AG04449 (cell line): Measurements from ENCODE around the gene ERRFI1.
A peak's percentile ranks its signal among the peaks of the same experiment; 100 is the strongest.
"Not testable (repeated sequence)": the region's sequence is repeated elsewhere in the genome, so short reads cannot be mapped to it uniquely, and the experiment has no call there.

Experiments used
- CTCF ChIA-PET: fragments of 350-600 bp; formaldehyde crosslinking; extraction: SDS; loops from one replicate; lab custom pipeline; 2021; ENCODE audit warnings: antibody characterized with exemption; lab: Yijun Ruan, JAX
- POLR2A ChIA-PET: fragments of 400-600, 350-600 bp; formaldehyde crosslinking; extraction: SDS; loops from one replicate; lab custom pipeline; 2020; ENCODE audit warnings: antibody characterized with exemption, inconsistent platforms; lab: Yijun Ruan, JAX
- DNase-seq: peaks from one replicate; pipeline ENCODE4 v3.0.0-alpha.2; 2010; ENCODE audit warnings: low read depth, low spot score
- H3K4me3 ChIP-seq: 2 replicates; pipeline ENCODE4 v1.5.1; 2011; ENCODE audit warnings: low read depth, mild to moderate bottlenecking, control low read depth, low read length
- TF ChIP-seq, protein P1 (sequence below): IDR thresholded peaks from one replicate; pipeline ENCODE4 v1.5.1; 2011; ENCODE audit warnings: mild to moderate bottlenecking, moderate library complexity, low read length, control low read depth, inconsistent platforms; ENCODE audit not compliant: insufficient read depth; ENCODE audit errors: missing control alignments

Gene ERRFI1

DNA sequence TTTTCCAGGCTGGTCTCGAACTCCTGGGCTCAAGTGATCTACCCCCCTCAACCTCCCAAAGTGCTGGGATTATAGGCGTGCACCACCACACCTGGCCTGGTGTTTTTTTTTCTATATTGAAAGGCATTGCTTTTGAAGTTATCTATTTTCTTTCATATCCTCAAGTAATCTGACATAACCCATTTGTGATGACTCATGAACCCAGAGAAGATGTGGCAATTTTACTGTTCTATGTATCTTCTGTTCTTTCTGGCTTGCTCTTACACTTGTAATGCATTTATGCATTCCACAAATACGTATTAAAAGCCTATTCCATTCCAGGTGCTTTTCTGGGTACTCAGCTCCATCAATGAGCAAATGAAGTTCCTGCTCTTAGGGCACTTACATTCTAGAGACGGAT, 29.9 kb upstream of the ERRFI1 start:
- TF ChIP-seq, protein P1, sequence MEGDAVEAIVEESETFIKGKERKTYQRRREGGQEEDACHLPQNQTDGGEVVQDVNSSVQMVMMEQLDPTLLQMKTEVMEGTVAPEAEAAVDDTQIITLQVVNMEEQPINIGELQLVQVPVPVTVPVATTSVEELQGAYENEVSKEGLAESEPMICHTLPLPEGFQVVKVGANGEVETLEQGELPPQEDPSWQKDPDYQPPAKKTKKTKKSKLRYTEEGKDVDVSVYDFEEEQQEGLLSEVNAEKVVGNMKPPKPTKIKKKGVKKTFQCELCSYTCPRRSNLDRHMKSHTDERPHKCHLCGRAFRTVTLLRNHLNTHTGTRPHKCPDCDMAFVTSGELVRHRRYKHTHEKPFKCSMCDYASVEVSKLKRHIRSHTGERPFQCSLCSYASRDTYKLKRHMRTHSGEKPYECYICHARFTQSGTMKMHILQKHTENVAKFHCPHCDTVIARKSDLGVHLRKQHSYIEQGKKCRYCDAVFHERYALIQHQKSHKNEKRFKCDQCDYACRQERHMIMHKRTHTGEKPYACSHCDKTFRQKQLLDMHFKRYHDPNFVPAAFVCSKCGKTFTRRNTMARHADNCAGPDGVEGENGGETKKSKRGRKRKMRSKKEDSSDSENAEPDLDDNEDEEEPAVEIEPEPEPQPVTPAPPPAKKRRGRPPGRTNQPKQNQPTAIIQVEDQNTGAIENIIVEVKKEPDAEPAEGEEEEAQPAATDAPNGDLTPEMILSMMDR, result no peak
- DNase-seq, result no peak
- H3K4me3 ChIP-seq, result no peak overlapping the region
- CTCF ChIA-PET, result interaction anchor here (0.9 to 1.7 kb wide), 4 partner anchors 21 to 258 kb away, joined by 3 read pairs; no protein-coding TSS in a partner anchor
- POLR2A ChIA-PET, result no interaction called here

DNA sequence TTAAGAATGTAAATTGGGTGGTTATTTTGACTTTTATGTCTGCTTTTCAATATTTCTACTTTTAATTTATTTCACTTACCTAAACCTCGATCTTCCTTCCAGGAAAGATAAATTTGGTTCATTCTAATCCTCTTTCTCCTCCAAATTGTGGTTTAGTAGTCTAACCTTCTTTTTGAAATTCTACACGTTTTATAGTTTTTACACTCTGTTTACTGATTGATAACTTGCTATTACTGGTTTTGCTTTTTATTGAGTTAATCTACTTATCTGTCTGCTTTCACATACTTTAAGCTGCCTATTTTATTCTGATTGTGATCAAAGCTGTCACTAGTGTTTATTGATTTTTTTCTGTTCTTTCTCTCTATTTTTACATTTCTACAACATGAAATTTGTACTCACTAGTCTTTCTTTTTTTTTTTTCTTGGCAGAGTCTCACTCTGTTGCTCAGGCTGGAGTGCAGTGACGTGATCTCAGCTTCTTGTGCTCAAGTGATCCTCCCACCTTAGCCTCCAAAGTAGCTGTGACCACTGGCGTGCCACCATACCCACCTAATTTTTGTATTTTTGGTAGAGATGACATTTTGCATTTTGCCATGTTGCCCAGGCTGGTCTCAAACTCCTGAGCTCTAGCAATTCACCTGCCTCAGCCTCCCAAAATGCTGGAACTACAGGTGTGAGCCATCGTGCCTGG, 27.9 kb upstream of the ERRFI1 start:
- TF ChIP-seq, protein P1, result no peak
- ChIA-PET CTCF (interaction anchor here (0.6 to 1.7 kb wide), 5 partner anchors 24 to 262 kb away, joined by 3 to 4 read pairs (median 3); no protein-coding TSS in a partner anchor), POLR2A (no interaction called here)
- H3K4me3 ChIP-seq, result no peak overlapping the region
- DNase-seq, result no peak

DNA sequence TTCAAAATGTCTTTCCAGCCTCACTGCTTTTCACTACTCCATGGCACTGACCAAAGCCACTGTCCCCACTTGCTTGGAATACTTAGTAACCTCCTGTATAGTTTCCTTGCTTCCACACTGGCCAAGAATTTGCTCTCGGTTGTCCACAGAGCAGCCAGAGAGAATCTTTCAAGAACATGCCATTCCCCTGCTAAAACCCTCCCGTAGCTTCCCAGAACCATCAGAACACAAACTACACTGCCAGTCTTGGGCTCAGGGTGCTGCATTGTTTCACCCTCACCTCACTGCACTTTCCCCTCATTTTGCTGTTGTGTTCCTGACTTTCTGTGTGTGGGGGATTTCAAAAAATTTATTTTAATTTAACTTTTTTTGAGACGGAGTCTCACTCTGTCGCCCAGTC, 25.5 kb upstream of the ERRFI1 start:
- ChIA-PET CTCF (interaction anchor here (1.0 kb wide), 1 partner anchor 20 kb away, joined by 3 read pairs; no protein-coding TSS in a partner anchor), POLR2A (no interaction called here)
- DNase-seq, result no peak
- TF ChIP-seq, protein P1, result no peak
- H3K4me3 ChIP-seq, result no peak overlapping the region

DNA sequence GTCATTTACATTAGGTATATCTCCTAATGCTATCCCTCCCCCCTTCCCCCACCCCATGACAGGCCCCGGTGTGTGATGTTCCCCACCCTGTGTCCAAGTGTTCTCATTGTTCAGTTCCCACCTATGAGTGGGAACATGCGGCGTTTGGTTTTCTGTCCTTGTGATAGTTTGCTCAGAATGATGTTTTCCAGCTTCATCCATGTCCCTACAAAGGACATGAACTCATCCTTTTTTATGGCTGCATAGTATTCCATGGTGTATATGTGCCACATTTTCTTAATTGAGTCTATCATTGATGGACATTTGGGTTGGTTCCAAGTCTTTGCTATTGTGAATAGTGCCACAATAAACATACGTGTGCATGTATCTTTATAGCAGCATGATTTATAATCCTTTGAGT, 23.1 kb upstream of the ERRFI1 start:
- CTCF ChIA-PET, POLR2A ChIA-PET, H3K4me3 ChIP-seq, DNase-seq: not testable (repeated sequence)

DNA sequence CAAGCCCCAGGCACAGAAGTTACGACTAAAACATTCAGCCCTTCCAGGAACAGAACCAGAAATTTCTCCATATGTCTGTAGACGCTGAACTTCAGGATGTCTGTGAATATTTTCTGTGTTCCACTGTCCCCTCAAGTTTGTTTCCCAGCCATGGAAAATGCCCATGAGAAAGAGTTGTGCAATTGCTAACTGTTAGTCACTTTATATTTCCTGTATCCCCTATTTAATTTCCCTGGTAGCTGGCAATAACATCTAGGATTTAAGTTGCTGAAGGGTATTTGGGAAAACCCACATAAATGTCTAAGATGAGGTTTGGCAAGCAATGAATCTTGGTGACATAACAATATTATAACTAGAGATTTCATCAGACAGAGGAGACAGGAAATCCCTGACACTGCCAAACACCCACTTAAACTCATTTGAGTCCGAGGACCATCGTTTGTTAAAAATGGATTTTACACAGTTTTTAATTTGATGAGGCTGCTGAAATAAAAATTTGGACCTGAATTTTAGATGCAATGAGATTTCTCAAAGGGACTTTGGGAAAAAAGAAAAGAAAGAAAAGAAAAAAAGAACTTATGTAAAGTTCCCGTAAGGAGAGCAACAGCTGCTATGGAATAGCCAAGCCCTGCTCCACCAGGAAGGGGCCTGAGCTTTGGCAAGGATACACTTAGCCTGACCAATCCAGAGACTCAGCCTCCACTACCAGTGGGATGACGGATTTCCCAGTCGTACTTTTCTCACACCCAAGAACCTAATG, 21.8 kb upstream of the ERRFI1 start:
- no peak overlapping the region for H3K4me3 ChIP-seq
- ChIA-PET POLR2A (no interaction called here), CTCF (no interaction called here)
- DNase-seq, result peak; percentile 71
- TF ChIP-seq, protein P1, result no peak

DNA sequence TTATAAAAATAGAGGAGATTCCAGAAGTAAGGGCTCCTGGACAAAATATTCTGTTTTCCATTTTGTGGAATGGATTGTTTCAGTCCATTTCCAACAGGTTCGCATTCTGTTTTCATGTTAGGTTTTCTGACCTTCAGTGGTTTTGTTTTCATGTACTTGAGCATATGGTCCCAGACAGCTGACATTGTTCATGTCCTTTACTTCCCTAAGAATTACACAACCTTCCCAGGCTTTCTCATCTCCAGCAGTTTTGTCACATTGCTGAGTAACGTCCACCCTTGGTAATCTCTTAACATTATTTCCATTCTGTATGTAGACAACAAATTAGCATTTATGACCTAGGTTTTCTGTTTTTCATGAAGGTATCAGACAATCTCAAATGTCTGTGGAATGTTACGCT, 21.0 kb upstream of the ERRFI1 start:
- ChIA-PET CTCF (no interaction called here), POLR2A (no interaction called here)
- H3K4me3 ChIP-seq, result no peak overlapping the region
- TF ChIP-seq, protein P1, result no peak
- no peak for DNase-seq
